Thoracic aorta (tissue), 2 donors: ENCODE measurements around the gene PGGHG. TPM values are rescaled to one million over a fixed set of nuclear protein-coding genes. Genes with fewer than 3 reads are reported as not detected.
A peak's percentile ranks its signal among the peaks of the same experiment; 100 is the strongest.
"Not testable (repeated sequence)": the region's sequence is repeated elsewhere in the genome, so short reads cannot be mapped to it uniquely, and the experiment has no call there.

Experiments
- ATAC-seq: fragments of 150-250 bp; one replicate; pipeline ENCODE4 v1.8.0; 2017; ENCODE audit warnings: low read depth; ENCODE audit not compliant: insufficient number of reproducible peaks, low FRiP score
- DNase-seq: peaks from one replicate; pipeline ENCODE4 v3.0.0-alpha.2; 2020; ENCODE audit warnings: low spot score
- H3K27ac ChIP-seq, 2 donors: fragments of 200-600 bp; sonication (generic); 1 replicate in 1 of 2; 2 replicates in 1 of 2; pipeline ENCODE4 v1.5.1; 2016; ENCODE audit warnings: mild to moderate bottlenecking in 2 of 2, moderate library complexity in 2 of 2
- H3K27me3 ChIP-seq: fragments of 200-600 bp; sonication (generic); replicated peaks from 2 replicates; pipeline ENCODE4 v1.6.0; 2016; ENCODE audit warnings: mild to moderate bottlenecking; ENCODE audit not compliant: insufficient read depth
- H3K36me3 ChIP-seq: fragments of 200-600 bp; sonication (generic); one replicate; pipeline ENCODE4 v1.5.1; 2016
- H3K4me1 ChIP-seq, 2 donors: fragments of 200-600 bp; sonication (generic); 1 replicate in 1 of 2; 2 replicates in 1 of 2; pipeline versions ENCODE4 v1.5.1 to v1.6.0; 2016; ENCODE audit warnings: low read depth in 2 of 2, mild to moderate bottlenecking in 1 of 2; ENCODE audit not compliant: control insufficient read depth in 1 of 2
- H3K4me3 ChIP-seq: fragments of 200-600 bp; sonication (generic); 2 replicates; pipeline ENCODE4 v1.5.1; 2016; ENCODE audit warnings: mild to moderate bottlenecking
- H3K9me3 ChIP-seq: fragments of 200-600 bp; sonication (generic); 2 replicates; pipeline ENCODE4 v1.5.1; 2016
- CTCF ChIP-seq: fragments of 200-600 bp; sonication (generic); IDR thresholded peaks from one replicate; pipeline ENCODE4 v1.5.1; 2019; ENCODE audit warnings: antibody characterized with exemption
- total RNA-seq, 2 donors: library from RNA; depleted of rRNA; stranded (reverse); fragments of >200 nt; gene quantifications; one replicate each; pipeline versions ENCODE4 v1.1.0 to v1.2.3, GENCODE V29; 2016

The PGGHG gene
- total RNA-seq, 2 donors from 2014 or later = 54.2 to 68.8 TPM

GRCh38 chr11:303363-303762 lies 14.4 kb downstream of the PGGHG start:
- peaks cover 0 to 18% of the 10 kb centered on the region in 2 donors for H3K4me1 ChIP-seq
- H3K36me3 ChIP-seq = no peaks in the 10 kb centered on the region
- no peak for ATAC-seq
- H3K9me3 ChIP-seq = no peaks in the 10 kb centered on the region
- H3K4me3 ChIP-seq = no peak overlapping the region
- no peak for TF ChIP-seq CTCF
- H3K27me3 ChIP-seq = no peaks in the 10 kb centered on the region
- H3K27ac ChIP-seq = no peak overlapping the region
- DNase-seq = no peak

- no peaks in the 10 kb centered on the region for H3K27me3 ChIP-seq
- TF ChIP-seq CTCF = no peak
- ATAC-seq = no peak
Measured at GRCh38 chr11:304061-304506, 15.2 kb downstream of the PGGHG start.

GRCh38 chr11:304915-305843 lies 16.3 kb downstream of the PGGHG start:
- peak; percentile 54 for TF ChIP-seq CTCF
- peaks cover 6 to 29% of the 10 kb centered on the region in 2 donors for H3K4me1 ChIP-seq
- no peak for ATAC-seq
- no peaks in the 10 kb centered on the region for H3K36me3 ChIP-seq
- H3K4me3 ChIP-seq = no peak overlapping the region
- no peaks in the 10 kb centered on the region for H3K27me3 ChIP-seq
- H3K9me3 ChIP-seq = no peaks in the 10 kb centered on the region
- no peak for DNase-seq
- peak overlapping the region in 1 of 2 donors; percentile 18 for H3K27ac ChIP-seq

More at GRCh38 chr11:304061-304506, 15.2 kb downstream of the PGGHG start:
- H3K4me3 ChIP-seq = no peak overlapping the region
- no peaks in the 10 kb centered on the region for H3K36me3 ChIP-seq
- H3K4me1 ChIP-seq = peaks cover 0 to 22% of the 10 kb centered on the region in 2 donors
- no peak overlapping the region for H3K27ac ChIP-seq
- no peaks in the 10 kb centered on the region for H3K9me3 ChIP-seq
- no peak for DNase-seq

GRCh38 chr11:305844-306211 lies 16.9 kb downstream of the PGGHG start:
- H3K27me3 ChIP-seq = no peaks in the 10 kb centered on the region
- DNase-seq = no peak
- no peak overlapping the region for H3K4me3 ChIP-seq
- ATAC-seq = no peak
- no peaks in the 10 kb centered on the region for H3K9me3 ChIP-seq
- peak overlapping the region; percentile 18 to 58 for H3K27ac ChIP-seq
- no peaks in the 10 kb centered on the region for H3K36me3 ChIP-seq
- H3K4me1 ChIP-seq = peaks cover 6 to 29% of the 10 kb centered on the region in 2 donors
- TF ChIP-seq CTCF = no peak

- ATAC-seq = no peak
- peak overlapping the region; percentile 67 to 81 for H3K27ac ChIP-seq
- DNase-seq = no peak
- no peak overlapping the region for H3K4me3 ChIP-seq
- H3K36me3 ChIP-seq = no peaks in the 10 kb centered on the region
- peaks cover 8 to 31% of the 10 kb centered on the region in 2 donors for H3K4me1 ChIP-seq
- H3K27me3 ChIP-seq = no peaks in the 10 kb centered on the region
- no peaks in the 10 kb centered on the region for H3K9me3 ChIP-seq
- TF ChIP-seq CTCF = no peak
Measured at GRCh38 chr11:306645-307371, 17.9 kb downstream of the PGGHG start.

GRCh38 chr11:307766-308708 lies 19.1 kb downstream of the PGGHG start, which contains the start of gene IFITM2:
TSS of gene IFITM2 (plus strand) at chr11:307816. CDS start at chr11:308193, 377 bp downstream.
- not testable (repeated sequence) for H3K9me3 ChIP-seq, H3K36me3 ChIP-seq, H3K27me3 ChIP-seq
- ATAC-seq (peak; percentile 63), DNase-seq (peak; percentile 53)
- peaks cover 12 to 40% of the 10 kb centered on the region in 2 donors for H3K4me1 ChIP-seq
- H3K4me3 ChIP-seq = peak within 1 kb of the TSS; percentile 75
- H3K27ac ChIP-seq = peak within 1 kb of the TSS; percentile 67 to 81
